Keratinocyte (primary cell): ENCODE measurements around the gene TBL1XR1. TPM values are rescaled to one million over a fixed set of nuclear protein-coding genes. Genes with fewer than 3 reads are reported as not detected.
"Not testable (repeated sequence)": the region's sequence is repeated elsewhere in the genome, so short reads cannot be mapped to it uniquely, and the experiment has no call there.

ENCODE experiments used
- DNase-seq: peaks from one replicate; pipeline ENCODE4 v3.0.0-alpha.2; 2011; ENCODE audit warnings: low read depth, missing footprints, low spot score
- FAIRE-seq: peaks from 2 replicates; lab custom pipeline; 2011; peaks lifted over from hg19 to GRCh38; lab: Jason Lieb, UNC
- H2AFZ ChIP-seq: 2 replicates; pipeline ENCODE4 v1.6.0; 2012; ENCODE audit warnings: low read length, control low read depth, inconsistent platforms; ENCODE audit not compliant: control insufficient read depth
- H3K27ac ChIP-seq: 2 replicates; pipeline ENCODE4 v1.5.1; 2011; ENCODE audit warnings: low read length; ENCODE audit not compliant: control insufficient read depth, insufficient read depth
- H3K27me3 ChIP-seq: 3 replicates; pipeline ENCODE4 v1.6.0; 2011; ENCODE audit warnings: low read length; ENCODE audit not compliant: control insufficient read depth, insufficient read depth; ENCODE audit errors: extremely low read depth
- H3K36me3 ChIP-seq, 2 experiments: 2 replicates in 1 of 2; 3 replicates in 1 of 2; pipeline ENCODE4 v1.5.1; 2011; ENCODE audit warnings: low read length in 2 of 2, mild to moderate bottlenecking in 1 of 2; ENCODE audit not compliant: control insufficient read depth in 2 of 2, insufficient read depth in 2 of 2; ENCODE audit errors: extremely low read depth in 1 of 2
- H3K4me1 ChIP-seq: 3 replicates; pipeline ENCODE4 v1.5.1; 2011; ENCODE audit warnings: low read length; ENCODE audit not compliant: control insufficient read depth, insufficient read depth; ENCODE audit errors: extremely low read depth
- H3K4me2 ChIP-seq: 3 replicates; pipeline ENCODE4 v1.6.0; 2011; ENCODE audit warnings: low read depth, low read length; ENCODE audit not compliant: control insufficient read depth, insufficient read depth; ENCODE audit errors: extremely low read depth
- H3K4me3 ChIP-seq, 3 experiments: fragments of 200-600 bp in 1 of 3; sonication (generic) in 1 of 3; 2 replicates in 2 of 3; 3 replicates in 1 of 3; pipeline ENCODE4 v1.5.1; 2011 to 2016; ENCODE audit warnings: low read length in 3 of 3, mild to moderate bottlenecking in 3 of 3, control low read depth in 2 of 3, inconsistent platforms in 1 of 3, low read depth in 1 of 3, mixed read lengths in 1 of 3, mixed run types in 1 of 3, moderate library complexity in 1 of 3; ENCODE audit not compliant: control insufficient read depth in 2 of 3, insufficient read depth in 2 of 3; ENCODE audit errors: extremely low read depth in 1 of 3
- H3K79me2 ChIP-seq: 2 replicates; pipeline ENCODE4 v1.6.0; 2012; ENCODE audit warnings: low read length; ENCODE audit not compliant: control insufficient read depth, insufficient read depth
- H3K9ac ChIP-seq: 3 replicates; pipeline ENCODE4 v1.6.0; 2011; ENCODE audit warnings: low read length; ENCODE audit not compliant: control insufficient read depth, insufficient read depth; ENCODE audit errors: extremely low read depth
- H3K9me1 ChIP-seq: 3 replicates; pipeline ENCODE4 v1.6.0; 2011; ENCODE audit warnings: low read length; ENCODE audit not compliant: control insufficient read depth, insufficient read depth; ENCODE audit errors: extremely low read depth
- H3K9me3 ChIP-seq: 2 replicates; pipeline ENCODE4 v1.5.1; 2012; ENCODE audit warnings: low read depth, low read length; ENCODE audit not compliant: control insufficient read depth
- H4K20me1 ChIP-seq: 3 replicates; pipeline ENCODE4 v1.6.0; 2011; ENCODE audit warnings: low read length; ENCODE audit not compliant: control insufficient read depth, insufficient read depth; ENCODE audit errors: extremely low read depth
- EZH2 ChIP-seq: IDR thresholded peaks from one replicate; pipeline ENCODE4 v1.6.1; 2012; ENCODE audit warnings: inconsistent platforms, mild to moderate bottlenecking, low read length, moderate library complexity
- dilution Hi-C: fragments of 300-500 bp; cut with MboI; formaldehyde crosslinking; loops from one replicate; pipeline ENCODE4 v1.7.0; 2020; ENCODE audit warnings: low sequenced_read_pairs; ENCODE audit not compliant: extremely low pct_ligation_motif_present
- polyA plus RNA-seq, 5 experiments: library from polyadenylated mRNA; depleted of rRNA in 3 of 5; stranded (reverse) in 3 of 5; stranded (forward) in 1 of 5; unstranded in 1 of 5; fragments of >200 nt; gene quantifications; 1 replicate in 1 of 5; 2 replicates in 3 of 5; 3 replicates in 1 of 5; pipeline versions ENCODE4 v1.2.1 to v1.2.3, GENCODE V29; 2011 to 2012; ENCODE audit warnings: missing spikeins in 2 of 5, low read depth in 1 of 5, low replicate concordance in 1 of 5
- TF ChIP-seq, protein P1 (sequence below), 3 experiments: IDR thresholded peaks in 1 of 3; conservative IDR thresholded peaks in 1 of 3; optimal IDR thresholded peaks in 1 of 3; 2 replicates in 2 of 3; 3 replicates in 1 of 3; pipeline versions ENCODE3 to v1.5.1; 2011; ENCODE audit warnings: low read length in 3 of 3, mild to moderate bottlenecking in 3 of 3, moderate library complexity in 2 of 3, control low read depth in 1 of 3, inconsistent platforms in 1 of 3; ENCODE audit not compliant: insufficient read depth in 2 of 3; ENCODE audit errors: extremely low read depth in 1 of 3

The TBL1XR1 gene
- polyA plus RNA-seq, 1 donor (not counting 4 experiments of a cell fraction or from before 2014, with no cell fraction given), result 169 TPM

DNA sequence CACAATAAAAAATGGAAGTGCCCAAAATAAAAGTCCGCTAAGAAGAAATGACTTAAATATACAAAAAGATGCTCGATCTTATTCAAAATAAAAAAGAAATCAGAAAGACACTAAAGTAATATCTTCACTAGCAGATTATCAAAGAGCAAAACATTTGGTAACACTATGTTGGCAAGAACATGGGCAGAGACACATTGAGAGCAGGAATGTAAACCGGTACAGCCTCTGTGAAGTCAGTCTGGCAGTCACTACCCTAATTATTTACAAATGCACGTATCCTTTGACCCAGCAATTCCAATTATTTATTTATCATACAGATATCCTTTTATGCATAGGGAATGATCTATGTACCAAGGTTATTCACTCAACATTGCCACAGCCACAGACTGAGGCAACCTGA lies 34.5 kb downstream of the TBL1XR1 start:
- Histone ChIP-seq H3K79me2 (peaks cover 97% of the 10 kb centered on the region), H4K20me1 (peaks cover 9% of the 10 kb centered on the region), H3K9me3 (no peaks in the 10 kb centered on the region), H3K4me2 (no peak overlapping the region), H3K27ac (no peak overlapping the region), H3K27me3 (no peaks in the 10 kb centered on the region), H3K4me1 (no peaks in the 10 kb centered on the region), H3K36me3 (peaks cover 2 to 3% of the 10 kb centered on the region in 2 experiments), H3K9ac (no peak overlapping the region), H2AFZ (no peak overlapping the region), H3K4me3 (no peak overlapping the region), H3K9me1 (no peaks in the 10 kb centered on the region)
- no peak for FAIRE-seq
- dilution Hi-C loops, result no loop called here
- TF ChIP-seq, protein P1, sequence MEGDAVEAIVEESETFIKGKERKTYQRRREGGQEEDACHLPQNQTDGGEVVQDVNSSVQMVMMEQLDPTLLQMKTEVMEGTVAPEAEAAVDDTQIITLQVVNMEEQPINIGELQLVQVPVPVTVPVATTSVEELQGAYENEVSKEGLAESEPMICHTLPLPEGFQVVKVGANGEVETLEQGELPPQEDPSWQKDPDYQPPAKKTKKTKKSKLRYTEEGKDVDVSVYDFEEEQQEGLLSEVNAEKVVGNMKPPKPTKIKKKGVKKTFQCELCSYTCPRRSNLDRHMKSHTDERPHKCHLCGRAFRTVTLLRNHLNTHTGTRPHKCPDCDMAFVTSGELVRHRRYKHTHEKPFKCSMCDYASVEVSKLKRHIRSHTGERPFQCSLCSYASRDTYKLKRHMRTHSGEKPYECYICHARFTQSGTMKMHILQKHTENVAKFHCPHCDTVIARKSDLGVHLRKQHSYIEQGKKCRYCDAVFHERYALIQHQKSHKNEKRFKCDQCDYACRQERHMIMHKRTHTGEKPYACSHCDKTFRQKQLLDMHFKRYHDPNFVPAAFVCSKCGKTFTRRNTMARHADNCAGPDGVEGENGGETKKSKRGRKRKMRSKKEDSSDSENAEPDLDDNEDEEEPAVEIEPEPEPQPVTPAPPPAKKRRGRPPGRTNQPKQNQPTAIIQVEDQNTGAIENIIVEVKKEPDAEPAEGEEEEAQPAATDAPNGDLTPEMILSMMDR (optimal IDR thresholded peaks at IDR 0.05 in 1 of 3, IDR thresholded peaks at IDR 0.05 in 1 of 3, conservative IDR thresholded peaks at IDR 0.05 in 1 of 3; ENCODE audit: extremely low read depth in 1 of 3, insufficient read depth in 2 of 3, low read length in 3 of 3), result no peak
- TF ChIP-seq EZH2, result no peak
- no peak for DNase-seq

DNA sequence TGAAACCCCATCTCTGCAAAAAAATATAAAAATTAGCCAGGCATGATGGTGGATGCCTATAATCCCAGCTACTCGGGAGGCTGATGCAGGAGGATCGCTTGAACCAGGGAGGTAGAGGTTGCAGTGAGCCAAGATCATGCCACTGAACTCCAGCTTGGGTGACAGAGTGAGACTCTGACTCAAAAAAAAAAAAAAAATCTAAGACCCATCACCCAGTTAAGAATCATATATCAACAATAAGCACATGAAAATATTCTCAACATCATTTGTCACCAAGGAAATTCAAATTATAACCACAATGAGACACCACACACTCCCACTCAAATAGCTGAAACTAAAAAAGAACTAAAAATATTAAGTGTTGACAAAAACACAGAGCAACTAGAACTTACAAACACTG lies 35.7 kb downstream of the TBL1XR1 start:
- H3K4me3 ChIP-seq, H2AFZ ChIP-seq, H4K20me1 ChIP-seq, H3K36me3 ChIP-seq, DNase-seq, H3K27me3 ChIP-seq, H3K9me3 ChIP-seq, H3K4me1 ChIP-seq, H3K9me1 ChIP-seq, H3K9ac ChIP-seq, H3K27ac ChIP-seq, H3K4me2 ChIP-seq, FAIRE-seq, dilution Hi-C loops: not testable (repeated sequence)
- peaks cover 97% of the 10 kb centered on the region for H3K79me2 ChIP-seq

DNA sequence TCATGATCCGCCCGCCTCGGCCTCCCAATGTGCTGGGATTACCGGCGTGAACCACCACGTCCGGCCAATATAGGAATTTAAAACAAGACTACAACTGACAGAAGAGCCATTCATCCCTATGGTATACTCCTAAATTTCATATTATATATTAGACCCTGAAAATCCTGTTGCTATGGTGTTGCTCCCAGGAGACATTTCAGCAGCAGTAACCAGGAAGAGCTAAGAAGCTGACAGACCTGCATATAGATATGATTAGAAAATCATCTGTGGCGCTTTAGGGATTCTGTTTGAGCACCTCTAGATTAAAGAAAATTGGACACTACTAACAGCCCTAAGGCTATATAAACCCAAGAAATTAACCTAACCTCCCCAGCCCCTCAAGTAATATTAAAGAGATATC lies 38.8 kb downstream of the TBL1XR1 start:
- dilution Hi-C loops, result no loop called here
- DNase-seq, result no peak
- Histone ChIP-seq H3K9me1 (no peaks in the 10 kb centered on the region), H3K27ac (no peak overlapping the region), H3K4me3 (no peak overlapping the region), H3K4me2 (no peak overlapping the region), H3K79me2 (peaks cover 95% of the 10 kb centered on the region), H2AFZ (no peak overlapping the region), H3K27me3 (no peaks in the 10 kb centered on the region), H3K9me3 (no peaks in the 10 kb centered on the region), H3K9ac (no peak overlapping the region), H3K4me1 (peaks cover 3% of the 10 kb centered on the region), H3K36me3 (peaks cover 2 to 7% of the 10 kb centered on the region in 2 experiments), H4K20me1 (peaks cover 6% of the 10 kb centered on the region)
- no peak for FAIRE-seq
- TF ChIP-seq EZH2, result no peak
- TF ChIP-seq, protein P1 (optimal IDR thresholded peaks at IDR 0.05 in 1 of 3, IDR thresholded peaks at IDR 0.05 in 1 of 3, conservative IDR thresholded peaks at IDR 0.05 in 1 of 3; ENCODE audit: extremely low read depth in 1 of 3, insufficient read depth in 2 of 3, low read length in 3 of 3), result no peak
